Ammon's horn (tissue), 1 donor: ENCODE measurements around the gene LDHA.

Experiments
- DNase-seq: peaks from one replicate; pipeline ENCODE4 v3.0.0-alpha.2; 2016; ENCODE audit warnings: low spot score

LDHA gene

GRCh38 chr11:18394275-18394927 is at the start of gene LDHA:
LDHA (plus strand) TSS chr11:18394563; CDS start chr11:18396843, 2,280 bp downstream.
- peak; percentile 95 for DNase-seq

GRCh38 chr11:18347471-18348125 is 46.8 kb upstream of the LDHA start:
- no peak for DNase-seq

GRCh38 chr11:18352581-18352980 is 41.8 kb upstream of the LDHA start:
- DNase-seq = no peak

- no peak for DNase-seq
These were observed 35.7 kb upstream of the LDHA start for GRCh38 chr11:18358646-18359045.

- no peak for DNase-seq
These were observed 33.2 kb upstream of the LDHA start for GRCh38 chr11:18361154-18361553.

- DNase-seq = no peak
These were observed 29.8 kb upstream of the LDHA start for GRCh38 chr11:18364495-18365073.

- DNase-seq = no peak
These were observed 28.6 kb upstream of the LDHA start for GRCh38 chr11:18365741-18366140.

GRCh38 chr11:18366286-18366685 is 28.1 kb upstream of the LDHA start:
- DNase-seq = no peak

GRCh38 chr11:18367431-18367830 is 26.9 kb upstream of the LDHA start:
- no peak for DNase-seq

- no peak for DNase-seq
These were observed 26.1 kb upstream of the LDHA start for GRCh38 chr11:18368221-18368620.

- DNase-seq = no peak
These were observed 25.0 kb upstream of the LDHA start for GRCh38 chr11:18369398-18369797.

- DNase-seq = no peak
These were observed 23.1 kb upstream of the LDHA start for GRCh38 chr11:18371279-18371678.

GRCh38 chr11:18372201-18372600 is 22.2 kb upstream of the LDHA start:
- no peak for DNase-seq

GRCh38 chr11:18374956-18375355 is 19.4 kb upstream of the LDHA start:
- DNase-seq = no peak

- no peak for DNase-seq
These were observed 18.4 kb upstream of the LDHA start for GRCh38 chr11:18375941-18376340.

- DNase-seq = no peak
These were observed 15.2 kb upstream of the LDHA start for GRCh38 chr11:18379201-18379600.

- DNase-seq = peak; percentile 73
These were observed 10.8 kb upstream of the LDHA start for GRCh38 chr11:18383388-18384156.

- DNase-seq = peak; percentile 25
These were observed 10.2 kb upstream of the LDHA start for GRCh38 chr11:18384157-18384641.

- no peak for DNase-seq
These were observed 4.3 kb upstream of the LDHA start for GRCh38 chr11:18390088-18390487.

GRCh38 chr11:18392434-18393321 is 1.7 kb upstream of the LDHA start:
- no peak for DNase-seq

- no peak for DNase-seq
These were observed 635 bp upstream of the LDHA start for GRCh38 chr11:18393581-18394274.
